HUES6 (cell line): ENCODE results near the gene NLK.

Source experiments
- H3K27ac ChIP-seq: 2 replicates; pipeline ENCODE4 v1.7.0; 2013; ENCODE audit warnings: low read depth, mild to moderate bottlenecking, low read length, inconsistent platforms
- H3K27me3 ChIP-seq: 2 replicates; pipeline ENCODE4 v1.6.1; 2013; ENCODE audit warnings: low read length; ENCODE audit not compliant: control insufficient read depth, insufficient read depth
- H3K36me3 ChIP-seq: 2 replicates; pipeline ENCODE4 v1.6.1; 2013; ENCODE audit warnings: low read length; ENCODE audit not compliant: control insufficient read depth, insufficient read depth
- H3K4me1 ChIP-seq: 2 replicates; pipeline ENCODE4 v1.6.1; 2013; ENCODE audit warnings: low read length; ENCODE audit not compliant: control insufficient read depth, insufficient read depth
- H3K4me3 ChIP-seq: 2 replicates; pipeline ENCODE4 v1.5.1; 2013; ENCODE audit warnings: low read depth, low read length
- H3K9ac ChIP-seq: one replicate; pipeline ENCODE4 v1.6.1; 2013; ENCODE audit warnings: mild to moderate bottlenecking, low read length
- H3K9me3 ChIP-seq: 2 replicates; pipeline ENCODE4 v1.6.1; 2013; ENCODE audit warnings: low read depth, low read length; ENCODE audit not compliant: control insufficient read depth, insufficient read depth

The NLK gene

DNA sequence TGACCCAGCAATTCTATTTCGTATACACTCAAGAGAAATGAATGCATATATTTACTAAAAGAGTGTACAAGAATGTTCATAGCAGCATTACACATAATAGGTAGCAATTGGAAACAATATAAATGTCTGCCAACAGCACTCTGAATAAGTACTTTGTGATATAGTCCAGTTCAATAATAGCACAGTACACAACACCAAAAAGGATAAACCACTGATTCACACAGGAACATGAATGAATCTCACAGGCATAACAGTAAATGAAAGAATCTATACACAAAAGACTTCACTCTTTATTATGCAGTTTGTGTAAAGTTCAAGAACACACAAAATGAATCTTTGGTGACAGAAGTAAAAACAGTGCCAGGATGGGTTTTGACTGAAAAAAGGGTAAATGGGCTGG, 86.3 kb downstream of the NLK start:
- no peak overlapping the region for H3K9ac ChIP-seq
- H3K27me3 ChIP-seq: no peaks in the 10 kb centered on the region
- H3K36me3 ChIP-seq: peaks cover 27% of the 10 kb centered on the region
- H3K4me3 ChIP-seq: no peak overlapping the region
- no peak overlapping the region for H3K27ac ChIP-seq
- H3K4me1 ChIP-seq: no peaks in the 10 kb centered on the region
- no peaks in the 10 kb centered on the region for H3K9me3 ChIP-seq

DNA sequence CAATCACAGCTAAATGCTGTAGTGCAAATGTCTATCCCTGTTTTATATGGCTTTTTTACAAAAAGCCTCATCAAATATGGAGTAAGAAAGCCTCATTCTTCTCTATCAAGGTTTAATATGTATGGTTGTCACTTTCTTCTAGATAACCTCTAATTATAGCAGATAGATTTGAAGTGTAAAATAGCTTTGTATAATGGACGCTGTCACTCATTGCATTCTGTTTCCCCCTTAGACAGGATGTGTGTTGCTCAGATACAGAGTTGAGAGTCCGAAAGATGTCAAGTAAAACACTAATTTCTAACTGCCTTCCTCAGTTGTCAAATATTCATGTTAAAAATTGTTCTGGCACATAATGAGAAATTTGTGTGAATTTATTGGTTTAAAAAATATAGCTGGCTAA, 88.0 kb downstream of the NLK start:
- H3K4me1 ChIP-seq: no peaks in the 10 kb centered on the region
- H3K27ac ChIP-seq: no peak overlapping the region
- no peaks in the 10 kb centered on the region for H3K9me3 ChIP-seq
- no peaks in the 10 kb centered on the region for H3K27me3 ChIP-seq
- peaks cover 27% of the 10 kb centered on the region for H3K36me3 ChIP-seq
- no peak overlapping the region for H3K9ac ChIP-seq
- H3K4me3 ChIP-seq: no peak overlapping the region

DNA sequence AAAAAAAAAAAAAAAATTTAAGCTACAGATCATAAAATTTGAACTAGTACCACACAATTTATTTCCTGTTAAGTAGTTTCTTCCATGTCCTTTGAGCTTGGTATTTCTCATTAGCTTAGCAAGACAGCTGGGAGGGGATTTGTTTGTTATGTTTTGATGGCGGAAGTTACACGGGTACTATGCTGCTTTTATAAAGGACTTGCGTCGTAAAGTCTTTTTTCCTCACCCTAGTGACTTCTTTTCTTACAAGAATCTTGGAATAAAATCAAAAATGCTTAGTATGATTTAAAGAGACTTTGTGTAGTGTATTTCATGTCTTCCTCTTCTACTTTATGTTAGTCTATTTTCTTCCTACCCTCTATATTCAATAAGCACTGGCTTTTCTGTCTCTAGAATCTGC, 89.1 kb downstream of the NLK start:
- Histone ChIP-seq H3K9me3 (no peaks in the 10 kb centered on the region), H3K4me1 (no peaks in the 10 kb centered on the region), H3K27me3 (no peaks in the 10 kb centered on the region), H3K27ac (no peak overlapping the region), H3K9ac (no peak overlapping the region), H3K4me3 (no peak overlapping the region), H3K36me3 (peaks cover 27% of the 10 kb centered on the region)

DNA sequence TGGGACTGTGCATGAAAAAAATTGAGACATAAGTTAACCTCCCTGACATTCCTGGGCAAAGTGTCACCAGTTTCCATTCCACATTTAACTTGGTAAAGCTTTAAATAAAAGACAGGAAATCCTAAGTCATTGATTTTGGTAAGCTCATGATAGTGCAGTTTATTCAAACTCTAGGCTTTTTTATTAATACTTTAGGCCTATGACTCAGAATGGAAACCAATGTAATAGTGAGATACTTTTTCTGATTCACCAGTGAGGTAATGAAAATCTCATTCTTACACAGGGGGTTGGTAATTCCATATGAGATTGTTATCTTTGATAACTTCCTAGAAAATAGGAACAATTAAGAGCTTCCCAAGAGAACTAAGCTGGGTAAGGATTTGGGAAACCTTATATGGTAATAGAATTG, 91.1 kb downstream of the NLK start:
- no peaks in the 10 kb centered on the region for H3K27me3 ChIP-seq
- H3K27ac ChIP-seq: no peak overlapping the region
- H3K9ac ChIP-seq: no peak overlapping the region

DNA sequence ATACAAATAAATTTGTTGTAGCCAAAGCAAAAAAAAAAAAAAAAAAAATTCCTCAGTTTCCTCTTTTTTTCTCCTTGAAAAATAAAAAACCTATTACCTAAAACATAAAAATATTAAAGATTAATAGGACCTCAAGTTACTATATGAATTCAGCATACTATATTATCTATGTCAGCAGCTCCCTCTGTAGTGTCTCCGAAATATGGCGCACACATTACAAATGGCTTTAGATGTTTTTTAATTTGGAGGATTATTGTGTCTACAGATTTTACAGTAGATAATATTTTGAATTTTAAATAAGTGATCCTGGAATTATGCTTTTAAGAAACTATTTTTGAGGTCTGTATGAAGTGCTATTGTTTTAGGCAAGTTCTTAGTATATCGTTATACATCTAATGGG, 94.4 kb downstream of the NLK start:
- no peaks in the 10 kb centered on the region for H3K9me3 ChIP-seq
- no peak overlapping the region for H3K9ac ChIP-seq
- H3K4me3 ChIP-seq: no peak overlapping the region
- no peak overlapping the region for H3K27ac ChIP-seq
- no peaks in the 10 kb centered on the region for H3K27me3 ChIP-seq
- no peaks in the 10 kb centered on the region for H3K4me1 ChIP-seq
- H3K36me3 ChIP-seq: peaks cover 25% of the 10 kb centered on the region

More for the DNA sequence above, 91.1 kb downstream of the NLK start:
- Histone ChIP-seq H3K36me3 (peaks cover 27% of the 10 kb centered on the region), H3K9me3 (no peaks in the 10 kb centered on the region), H3K4me3 (no peak overlapping the region), H3K4me1 (no peaks in the 10 kb centered on the region)

DNA sequence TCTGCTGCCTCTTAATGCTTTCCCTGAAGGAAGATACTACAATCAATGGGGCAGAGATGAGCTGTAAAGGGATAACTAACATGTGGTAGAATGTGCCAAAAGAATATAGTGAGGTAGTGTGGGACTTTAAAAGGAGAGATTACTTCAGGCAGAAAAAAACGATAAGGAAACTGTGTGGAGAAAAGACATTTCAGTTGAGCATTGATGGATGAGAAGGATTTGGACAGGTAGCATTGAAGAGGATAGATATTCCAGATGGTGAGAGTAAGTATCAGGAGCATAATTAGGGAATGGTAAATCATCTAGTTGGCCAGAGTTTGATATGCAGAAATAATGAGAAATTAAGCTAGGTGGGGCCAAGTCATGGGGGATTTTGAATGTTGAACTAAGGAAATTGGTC, 97.3 kb downstream of the NLK start:
- H3K27ac ChIP-seq: no peak overlapping the region
- no peaks in the 10 kb centered on the region for H3K9me3 ChIP-seq
- no peak overlapping the region for H3K4me3 ChIP-seq
- no peaks in the 10 kb centered on the region for H3K4me1 ChIP-seq
- no peaks in the 10 kb centered on the region for H3K27me3 ChIP-seq
- H3K36me3 ChIP-seq: peaks cover 12% of the 10 kb centered on the region; the same call in 1 of the 2 replicates
- H3K9ac ChIP-seq: no peak overlapping the region

DNA sequence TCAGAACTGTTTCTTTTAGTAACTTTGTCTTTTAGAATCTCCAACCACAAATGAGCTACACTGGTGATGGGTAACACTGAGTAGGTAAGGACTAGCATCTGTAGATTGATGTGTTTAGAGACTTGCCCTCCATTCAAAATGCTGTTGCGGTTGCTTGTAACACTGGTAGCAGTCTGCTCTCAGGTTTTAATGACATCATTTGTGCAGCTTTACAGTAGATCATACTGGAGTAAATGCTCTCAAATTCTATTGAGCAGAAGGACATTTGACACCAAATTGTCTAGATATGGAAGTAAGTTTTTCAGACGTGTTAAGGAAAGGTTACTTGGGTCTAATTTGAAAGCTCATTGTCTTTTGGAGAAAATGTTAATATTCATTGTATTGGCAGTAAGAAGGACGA, 98.8 kb downstream of the NLK start:
- H3K36me3 ChIP-seq: peaks cover 7% of the 10 kb centered on the region; the same call in 1 of the 2 replicates
- no peak overlapping the region for H3K9ac ChIP-seq
- H3K4me1 ChIP-seq: no peaks in the 10 kb centered on the region; the same call in 1 of the 2 replicates
- no peaks in the 10 kb centered on the region for H3K27me3 ChIP-seq
- H3K27ac ChIP-seq: no peak overlapping the region
- no peak overlapping the region for H3K4me3 ChIP-seq
- H3K9me3 ChIP-seq: no peaks in the 10 kb centered on the region

DNA sequence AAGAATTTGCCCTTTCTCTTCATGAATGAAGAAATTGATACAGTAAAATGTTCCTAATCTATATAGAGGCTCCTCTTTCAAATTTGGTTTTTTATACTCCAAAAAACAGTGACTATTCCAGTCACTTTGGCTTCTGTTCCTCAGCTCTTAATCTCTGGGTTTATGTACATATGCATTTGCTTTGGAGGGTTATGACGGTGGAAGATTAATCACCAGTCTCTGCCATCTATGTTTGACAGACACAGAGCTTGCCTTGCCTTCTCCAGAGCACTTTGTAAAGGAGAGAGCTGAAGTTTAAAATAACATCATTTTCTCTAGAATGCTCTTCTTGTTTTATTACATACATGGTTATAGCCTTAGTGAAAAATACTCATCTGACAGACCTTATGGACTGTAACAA, 99.3 kb downstream of the NLK start:
- Histone ChIP-seq H3K27me3 (no peaks in the 10 kb centered on the region), H3K4me1 (no peaks in the 10 kb centered on the region; the same call in 1 of the 2 replicates), H3K9me3 (no peaks in the 10 kb centered on the region), H3K27ac (no peak overlapping the region), H3K9ac (no peak overlapping the region), H3K4me3 (no peak overlapping the region), H3K36me3 (peaks cover 7% of the 10 kb centered on the region; the same call in 1 of the 2 replicates)

DNA sequence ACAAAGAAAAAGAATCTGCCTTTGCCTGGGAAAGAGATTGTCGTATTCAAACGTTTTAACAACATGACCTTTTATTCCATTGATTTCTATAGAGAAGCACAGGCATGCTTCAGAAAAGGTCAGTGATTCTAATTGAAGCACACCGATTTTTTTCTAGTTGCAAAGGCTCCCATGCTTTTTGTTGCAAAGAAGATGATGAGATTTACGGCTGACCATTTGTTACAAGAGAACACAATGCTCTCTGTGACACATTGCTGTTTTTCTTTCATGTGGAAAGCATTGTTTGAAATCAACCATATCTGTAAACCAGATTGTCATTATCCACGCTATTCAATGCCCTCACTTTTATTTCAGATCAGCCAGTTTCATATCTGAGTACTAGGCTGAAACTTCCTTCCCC, 99.8 kb downstream of the NLK start:
- H3K4me3 ChIP-seq: no peak overlapping the region

DNA sequence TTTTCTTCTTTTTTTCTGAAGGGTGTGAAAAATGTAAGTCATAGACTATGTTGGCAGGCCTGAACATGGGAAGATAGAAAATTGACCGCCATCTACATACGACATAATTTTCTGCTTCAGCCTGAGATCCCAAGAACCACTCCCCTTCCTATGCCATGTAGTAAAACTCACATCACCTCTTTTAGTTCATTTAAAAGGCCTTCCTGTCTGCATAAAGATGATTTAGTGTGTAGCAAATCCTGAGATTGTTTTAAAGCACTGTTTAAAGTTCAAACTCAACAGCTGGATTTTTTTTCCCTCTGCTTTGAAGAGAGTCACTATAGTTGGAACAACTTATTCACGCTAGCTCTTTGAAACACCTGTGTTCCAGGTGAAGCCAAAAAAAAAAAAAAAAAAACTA, 101.5 kb downstream of the NLK start:
- Histone ChIP-seq H3K4me1 (no peaks in the 10 kb centered on the region; the same call in 1 of the 2 replicates), H3K36me3 (peaks cover 7% of the 10 kb centered on the region; the same call in 1 of the 2 replicates), H3K9me3 (no peaks in the 10 kb centered on the region), H3K9ac (no peak overlapping the region), H3K27ac (no peak overlapping the region), H3K4me3 (no peak overlapping the region), H3K27me3 (no peaks in the 10 kb centered on the region)

More for the DNA sequence above, 99.8 kb downstream of the NLK start:
- Histone ChIP-seq H3K9me3 (no peaks in the 10 kb centered on the region), H3K4me1 (no peaks in the 10 kb centered on the region; the same call in 1 of the 2 replicates), H3K27me3 (no peaks in the 10 kb centered on the region), H3K36me3 (peaks cover 7% of the 10 kb centered on the region; the same call in 1 of the 2 replicates), H3K9ac (no peak overlapping the region), H3K27ac (no peak overlapping the region)

DNA sequence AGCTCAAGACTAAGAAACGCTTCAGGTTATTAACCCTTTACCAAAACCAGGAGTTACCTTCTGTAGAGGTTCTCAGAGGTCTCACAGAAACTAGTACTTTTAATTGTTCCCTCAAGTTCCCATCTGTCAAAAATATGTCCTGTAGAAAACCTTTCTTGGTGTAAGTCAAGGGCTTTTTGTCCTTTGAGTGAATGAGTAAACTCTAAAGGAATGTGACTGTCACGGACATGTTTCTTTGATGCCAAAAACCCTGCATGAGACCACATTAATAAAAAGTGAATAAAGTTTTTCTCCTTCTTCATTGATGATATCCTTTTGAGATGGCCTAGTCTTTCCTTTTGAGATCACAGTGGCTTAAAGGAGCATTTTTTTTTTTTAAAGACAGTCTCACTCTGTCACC, 102.9 kb downstream of the NLK start:
- Histone ChIP-seq H3K27me3 (no peaks in the 10 kb centered on the region), H3K36me3 (peaks cover 7% of the 10 kb centered on the region; the same call in 1 of the 2 replicates), H3K4me3 (no peak overlapping the region), H3K9ac (no peak overlapping the region), H3K4me1 (no peaks in the 10 kb centered on the region; the same call in 1 of the 2 replicates), H3K9me3 (no peaks in the 10 kb centered on the region), H3K27ac (no peak overlapping the region)

DNA sequence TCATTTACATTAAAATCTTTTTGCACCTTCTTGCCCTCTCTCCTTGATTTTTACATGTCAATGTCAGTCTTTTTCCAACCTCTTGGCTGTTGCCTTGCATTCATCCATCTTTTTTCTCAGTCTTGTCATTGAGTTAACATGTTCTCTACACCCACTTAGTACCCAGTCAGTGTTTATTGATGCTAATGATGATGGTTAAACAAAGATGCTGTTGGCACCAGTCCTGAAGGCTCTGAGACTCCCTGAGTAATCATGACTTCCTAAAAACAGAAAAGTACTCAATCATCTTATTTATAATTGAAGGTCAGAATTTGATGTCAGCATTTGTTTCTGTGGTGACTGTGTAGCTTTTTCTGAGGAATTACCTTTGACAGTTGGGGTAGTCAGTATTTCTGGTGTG, 104.5 kb downstream of the NLK start:
- no peak overlapping the region for H3K4me3 ChIP-seq
- H3K27me3 ChIP-seq: no peaks in the 10 kb centered on the region
- H3K9me3 ChIP-seq: no peaks in the 10 kb centered on the region
- no peaks in the 10 kb centered on the region; the same call in 1 of the 2 replicates for H3K4me1 ChIP-seq
- H3K36me3 ChIP-seq: peaks cover 7% of the 10 kb centered on the region; the same call in 1 of the 2 replicates
- H3K9ac ChIP-seq: no peak overlapping the region
- no peak overlapping the region for H3K27ac ChIP-seq
